22Rv1 (cell line): ENCODE measurements around the gene F12.

Source experiments
- H3K27ac ChIP-seq: fragments of 450-650 bp; 2 replicates; pipeline ENCODE4 v1.5.1; 2017
- ZFX ChIP-seq: fragments of 450-650 bp; IDR thresholded peaks from 2 replicates; pipeline ENCODE4 v1.6.1; 2017; ENCODE audit warnings: antibody characterized with exemption, borderline replicate concordance
- TF ChIP-seq, protein P1 (sequence below): fragments of 450-650 bp; IDR thresholded peaks from 2 replicates; pipeline ENCODE4 v1.5.1; 2017; ENCODE audit warnings: mild to moderate bottlenecking

F12 gene

GRCh38 chr5:177444106-177445051 lies 35.0 kb upstream of the F12 start:
- no peak for TF ChIP-seq ZFX
- TF ChIP-seq, protein P1, sequence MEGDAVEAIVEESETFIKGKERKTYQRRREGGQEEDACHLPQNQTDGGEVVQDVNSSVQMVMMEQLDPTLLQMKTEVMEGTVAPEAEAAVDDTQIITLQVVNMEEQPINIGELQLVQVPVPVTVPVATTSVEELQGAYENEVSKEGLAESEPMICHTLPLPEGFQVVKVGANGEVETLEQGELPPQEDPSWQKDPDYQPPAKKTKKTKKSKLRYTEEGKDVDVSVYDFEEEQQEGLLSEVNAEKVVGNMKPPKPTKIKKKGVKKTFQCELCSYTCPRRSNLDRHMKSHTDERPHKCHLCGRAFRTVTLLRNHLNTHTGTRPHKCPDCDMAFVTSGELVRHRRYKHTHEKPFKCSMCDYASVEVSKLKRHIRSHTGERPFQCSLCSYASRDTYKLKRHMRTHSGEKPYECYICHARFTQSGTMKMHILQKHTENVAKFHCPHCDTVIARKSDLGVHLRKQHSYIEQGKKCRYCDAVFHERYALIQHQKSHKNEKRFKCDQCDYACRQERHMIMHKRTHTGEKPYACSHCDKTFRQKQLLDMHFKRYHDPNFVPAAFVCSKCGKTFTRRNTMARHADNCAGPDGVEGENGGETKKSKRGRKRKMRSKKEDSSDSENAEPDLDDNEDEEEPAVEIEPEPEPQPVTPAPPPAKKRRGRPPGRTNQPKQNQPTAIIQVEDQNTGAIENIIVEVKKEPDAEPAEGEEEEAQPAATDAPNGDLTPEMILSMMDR = no peak
- peak overlapping the region; percentile 79 for H3K27ac ChIP-seq

DNA sequence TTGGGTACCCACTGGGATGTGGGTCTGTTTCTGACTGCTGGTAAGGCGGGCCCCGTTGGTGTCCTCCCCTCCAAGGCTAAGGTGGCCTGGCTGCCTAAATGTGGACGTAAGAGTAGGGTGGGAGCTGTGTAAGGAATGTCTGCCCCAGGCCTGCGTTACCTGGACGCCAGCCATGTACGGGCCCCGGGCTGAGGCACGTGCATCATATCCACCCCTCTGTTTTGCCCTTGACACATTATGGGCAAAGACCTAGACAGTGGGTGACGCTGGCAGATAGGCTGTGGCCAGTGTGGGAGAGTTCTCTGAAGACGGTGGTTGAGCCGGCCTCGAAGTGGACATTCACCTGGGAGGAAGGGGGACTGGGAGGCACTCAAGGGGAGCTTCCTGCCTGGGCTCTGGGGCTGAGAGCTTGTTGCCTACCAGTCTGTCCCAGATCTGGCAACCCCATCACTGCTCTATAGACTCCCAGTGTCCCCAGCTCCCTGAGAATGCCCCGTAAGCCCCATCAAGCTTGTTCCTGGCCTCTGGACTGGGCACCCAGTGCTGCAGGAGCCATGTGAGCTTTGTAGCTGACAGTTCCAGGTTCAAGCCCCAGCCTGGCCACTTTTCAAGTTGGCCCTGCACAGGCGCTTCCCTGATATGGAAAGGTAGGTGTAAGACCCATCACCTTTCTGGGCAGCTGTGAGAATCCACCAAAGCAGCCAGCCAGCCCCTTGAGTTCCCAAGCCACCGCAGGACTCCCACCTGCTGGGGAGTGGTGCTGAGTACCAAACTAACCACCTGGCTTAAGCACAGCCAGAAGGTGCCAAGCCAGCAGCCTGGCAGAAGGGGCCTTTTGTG lies 34.0 kb upstream of the F12 start:
- peak overlapping the region; percentile 79 for H3K27ac ChIP-seq
- TF ChIP-seq, protein P1 = no peak
- TF ChIP-seq ZFX = no peak

DNA sequence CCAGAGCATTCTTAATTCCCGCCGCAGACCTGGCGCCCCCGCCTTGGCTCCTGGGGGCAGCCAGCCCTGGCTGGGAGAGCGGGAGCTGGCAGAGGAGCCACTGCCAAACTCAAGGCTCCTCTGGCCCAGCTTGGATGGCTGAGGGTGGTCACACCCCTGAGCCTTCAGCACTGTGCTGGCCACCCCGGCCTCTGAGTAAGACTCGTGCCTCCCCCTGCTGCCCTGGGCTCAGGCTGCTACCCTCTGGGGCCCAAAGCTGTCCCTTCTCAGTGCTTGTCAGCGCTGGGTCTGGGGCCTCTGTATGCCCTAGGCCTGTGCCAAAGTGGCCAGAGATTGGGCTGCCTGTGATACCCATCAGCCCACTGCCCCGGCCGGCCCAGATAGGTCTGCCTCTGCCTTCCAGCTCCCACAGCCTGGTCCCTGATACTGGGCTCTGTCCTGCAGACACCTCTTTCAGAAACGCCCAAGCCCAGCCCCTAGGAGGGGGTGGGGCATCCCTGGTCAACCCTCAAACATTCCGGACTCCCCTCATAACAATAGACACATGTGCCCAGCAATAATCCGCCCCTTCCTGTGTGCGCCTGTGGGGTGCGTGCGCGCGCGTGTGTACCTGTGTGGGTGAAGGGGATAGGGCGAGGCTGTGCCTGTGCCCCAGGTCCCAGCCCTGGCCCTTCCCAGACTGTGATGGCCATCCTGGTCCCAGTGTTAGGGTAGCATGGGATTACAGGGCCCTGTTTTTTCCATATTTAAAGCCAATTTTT lies 32.9 kb upstream of the F12 start:
- no peak for TF ChIP-seq ZFX
- TF ChIP-seq, protein P1 = no peak
- no peak overlapping the region for H3K27ac ChIP-seq

DNA sequence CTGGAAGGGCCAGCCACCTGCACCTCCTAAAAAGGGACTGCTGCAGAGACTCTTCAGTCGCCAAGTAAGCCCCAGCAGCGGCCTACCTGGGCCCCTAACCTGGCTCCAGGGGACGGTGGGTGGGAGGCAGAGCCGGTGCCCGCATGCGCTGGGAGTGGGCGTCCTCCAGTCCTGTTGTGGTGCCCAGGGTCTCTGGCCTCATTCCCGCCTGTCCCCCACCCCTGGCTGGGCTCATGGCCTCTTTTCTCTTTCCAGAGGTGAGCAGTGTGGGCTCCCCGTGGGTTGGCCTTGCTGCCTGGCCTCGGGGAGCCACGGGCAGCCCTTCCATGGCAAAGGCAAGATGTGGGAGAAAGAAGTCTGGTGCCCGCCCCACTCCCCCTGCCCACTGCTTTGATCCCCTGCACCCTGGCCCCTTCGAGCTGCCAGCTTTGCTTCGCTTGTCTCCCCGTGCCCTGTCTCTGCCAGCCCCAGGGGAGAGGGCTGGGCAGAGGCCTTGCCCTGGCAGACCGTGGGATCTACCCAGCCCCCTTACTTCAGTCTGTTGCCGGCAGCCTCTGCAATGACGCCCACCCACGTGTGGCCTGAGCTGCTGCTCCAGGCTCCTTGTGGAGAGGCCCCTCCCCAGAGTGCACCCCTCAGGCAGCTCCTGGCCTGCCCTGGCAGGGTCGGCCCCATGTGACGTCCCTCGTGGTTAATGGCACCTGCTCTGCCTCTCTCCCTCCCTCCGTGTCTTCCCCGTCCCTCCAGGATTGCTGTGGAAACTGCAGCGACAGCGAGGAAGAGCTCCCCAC lies 31.8 kb upstream of the F12 start:
- H3K27ac ChIP-seq = no peak overlapping the region
- TF ChIP-seq, protein P1 = no peak
- no peak for TF ChIP-seq ZFX

- no peak for TF ChIP-seq ZFX
- TF ChIP-seq, protein P1 = no peak
- H3K27ac ChIP-seq = 0 out of 2 replicates have a peak overlapping the region, but pooled peaks have one; percentile 4
Measured at GRCh38 chr5:177440211-177440989, 31.0 kb upstream of the F12 start.
